Islet of Langerhans (tissue), 1 donor: Measurements from ENCODE around the gene LRCH3.
"Not testable (repeated sequence)": the region's sequence is repeated elsewhere in the genome, so short reads cannot be mapped to it uniquely, and the experiment has no call there.

Experiments used
- FAIRE-seq: peaks from one replicate; lab custom pipeline; 2011; peaks lifted over from hg19 to GRCh38; lab: Jason Lieb, UNC

The LRCH3 gene

DNA sequence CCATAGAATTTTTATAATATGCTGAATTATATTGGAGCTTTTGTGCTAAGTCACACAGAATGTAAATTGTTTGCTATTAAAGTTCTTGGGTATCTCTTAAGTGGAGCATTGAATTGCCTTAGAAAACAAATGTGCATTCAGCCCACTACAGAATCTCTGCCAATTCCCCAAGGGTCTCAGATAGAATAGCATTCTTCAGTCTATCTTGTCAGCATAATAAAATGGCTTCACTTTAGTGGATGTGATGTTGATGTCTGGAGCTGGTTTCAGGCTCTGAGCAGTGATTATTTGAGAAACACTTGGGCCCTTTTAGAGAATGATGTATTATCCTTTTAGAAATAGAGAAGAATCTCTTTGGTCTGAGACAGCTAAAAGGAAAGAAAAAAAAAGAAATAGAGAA, 45.2 kb downstream of the LRCH3 start:
- FAIRE-seq: no peak

DNA sequence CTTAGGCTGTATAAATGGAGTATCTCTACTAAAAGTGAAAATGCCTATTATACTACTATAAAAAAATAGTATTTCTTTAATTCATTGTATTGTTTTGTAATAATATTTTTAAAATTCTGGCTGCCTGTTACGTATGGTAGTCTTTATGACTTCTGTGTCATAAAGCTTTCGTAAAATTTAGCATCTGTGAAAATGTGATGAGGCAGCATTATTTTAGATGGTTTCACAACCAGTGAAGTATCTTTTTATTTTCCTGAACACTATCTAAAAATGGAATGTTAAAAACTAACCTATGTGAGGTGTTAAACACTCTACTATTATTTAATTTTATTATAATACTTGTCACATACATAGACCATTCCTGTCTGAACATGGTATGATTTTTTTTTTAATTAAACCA, 46.2 kb downstream of the LRCH3 start:
- no peak for FAIRE-seq

- FAIRE-seq: no peak
Observed at GRCh38 chr3:197841789-197842188, 50.7 kb downstream of the LRCH3 start.

GRCh38 chr3:197846491-197846890, 55.4 kb downstream of the LRCH3 start:
- FAIRE-seq: no peak

DNA sequence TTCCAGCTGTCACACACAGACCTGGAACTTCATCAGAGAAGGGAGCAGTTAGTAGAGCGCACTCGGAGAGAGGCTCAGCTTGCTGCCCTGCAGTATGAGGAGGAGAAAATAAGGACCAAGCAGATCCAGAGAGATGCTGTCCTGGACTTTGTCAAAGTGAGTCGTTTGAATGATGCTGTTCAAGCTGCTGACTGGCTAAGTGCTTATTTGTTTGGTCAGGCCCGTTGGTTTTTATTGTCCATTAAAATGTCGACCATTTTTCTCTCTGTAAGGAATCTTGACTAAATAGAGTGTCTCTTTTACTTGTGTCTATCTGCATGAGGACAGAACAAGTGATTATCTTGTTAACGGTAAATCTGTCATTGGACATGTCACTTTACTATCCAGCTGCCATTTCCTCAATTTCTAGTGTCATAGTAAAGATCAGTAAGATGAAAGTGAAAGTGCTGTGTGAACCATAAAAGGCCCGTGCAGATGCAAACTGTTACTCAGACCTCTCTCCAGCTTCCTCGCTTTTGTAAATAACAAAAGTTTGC, 56.9 kb downstream of the LRCH3 start:
- FAIRE-seq: no peak

DNA sequence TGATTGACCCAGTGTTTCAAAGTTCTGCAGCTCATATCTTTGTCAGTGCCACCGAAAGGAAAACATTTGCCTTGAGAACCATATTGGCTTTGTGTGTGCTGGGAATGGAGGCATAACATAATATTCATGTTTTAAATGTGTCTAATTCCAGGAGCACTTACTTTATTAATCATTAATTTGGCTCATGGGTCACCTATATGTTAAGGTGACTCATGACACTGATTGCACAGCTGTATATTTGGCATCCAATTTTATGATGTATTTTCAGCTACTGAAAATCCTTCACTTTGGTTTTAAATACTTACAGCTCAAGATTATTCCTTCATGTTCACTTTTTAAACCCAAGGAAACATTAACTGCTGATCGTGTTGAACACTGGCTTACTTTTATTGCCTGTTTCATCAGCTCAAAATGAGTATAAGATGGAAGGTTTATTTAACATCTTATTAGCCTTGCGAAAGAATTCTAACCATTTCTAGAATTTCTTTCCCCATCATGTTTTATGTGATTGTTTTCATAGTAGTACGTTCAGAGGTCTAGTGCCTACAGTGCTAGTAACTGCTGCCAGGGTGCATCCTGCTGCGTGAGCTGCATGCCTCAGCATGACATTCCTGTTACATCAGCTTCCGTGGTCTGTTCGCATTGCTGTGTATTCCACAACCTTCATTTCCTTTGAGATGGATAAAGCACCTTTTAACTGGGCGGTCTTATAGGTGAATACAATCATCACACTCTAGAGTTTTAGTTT, 63.7 kb downstream of the LRCH3 start:
- FAIRE-seq: no peak

- FAIRE-seq: no peak
Observed at GRCh38 chr3:197855571-197855970, 64.5 kb downstream of the LRCH3 start.

DNA sequence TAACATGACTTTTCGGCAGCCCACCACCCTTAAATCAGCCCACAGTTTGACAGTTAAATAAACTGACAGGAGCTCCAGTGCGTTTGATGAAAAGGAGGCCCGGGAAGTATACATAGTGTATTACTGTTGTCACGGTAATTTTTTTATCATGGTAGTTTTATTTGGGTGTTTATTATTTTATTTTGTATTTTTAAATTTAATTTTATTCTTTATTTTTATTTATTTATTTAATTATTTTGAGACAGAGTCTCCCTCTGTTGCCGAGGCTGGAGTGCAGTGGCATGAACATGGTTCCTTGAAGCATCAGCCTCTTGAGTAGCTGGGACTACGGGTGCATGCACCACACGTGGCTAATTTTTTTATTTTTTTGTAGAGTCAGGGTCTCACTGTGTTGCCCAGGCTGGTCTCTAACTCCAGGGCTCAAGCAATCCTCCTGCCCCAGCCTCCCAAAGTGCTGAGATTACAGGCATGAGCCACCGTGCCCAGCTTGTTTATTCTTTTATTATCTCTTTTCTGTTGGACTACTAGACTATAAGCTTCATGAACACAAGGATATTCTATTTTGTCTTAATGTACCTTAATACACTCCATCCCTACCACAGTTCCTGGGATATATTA, 65.3 kb downstream of the LRCH3 start:
- FAIRE-seq: no peak

DNA sequence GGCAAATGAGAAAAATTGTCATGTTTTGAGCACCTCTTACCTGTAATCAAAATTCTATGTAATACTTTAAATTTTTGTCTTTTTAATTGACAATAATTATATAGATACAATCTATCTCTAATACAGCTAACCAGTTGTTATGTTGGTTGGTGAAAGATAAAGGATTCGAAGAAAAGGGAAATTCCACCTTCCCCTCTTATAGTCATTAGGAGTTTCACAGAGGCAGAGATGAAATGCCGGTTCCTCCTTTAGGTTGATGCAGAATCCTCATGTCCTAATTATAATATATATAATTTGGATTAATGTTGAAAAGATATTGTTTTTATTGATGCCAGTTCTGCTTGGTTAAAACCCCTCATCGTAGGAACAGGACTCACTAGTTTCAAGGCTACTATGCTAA, 67.1 kb downstream of the LRCH3 start:
- FAIRE-seq: no peak

- FAIRE-seq: no peak
Observed at GRCh38 chr3:197858598-197858997, 67.5 kb downstream of the LRCH3 start.

- FAIRE-seq: no peak
Observed at GRCh38 chr3:197866035-197866434, 75.0 kb downstream of the LRCH3 start.

DNA sequence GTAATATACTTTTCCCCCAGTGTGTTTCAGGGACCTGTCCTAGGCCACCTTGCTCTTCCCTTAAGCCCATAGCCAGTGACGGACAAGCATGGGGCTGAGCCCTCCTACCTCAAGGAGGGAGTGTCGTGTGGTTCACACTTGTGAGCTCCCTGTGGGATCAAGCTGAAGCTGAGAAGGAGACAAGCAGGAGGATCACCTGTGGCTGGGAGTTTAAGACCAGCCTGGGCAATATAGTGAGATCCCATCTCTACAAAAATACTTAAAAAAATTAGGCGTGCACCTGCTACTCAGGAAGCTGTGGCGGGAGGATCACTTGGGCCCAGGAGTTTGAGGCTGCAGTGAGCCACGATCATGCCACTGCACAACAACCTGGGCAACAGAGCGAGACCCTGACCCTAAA, 82.3 kb downstream of the LRCH3 start:
- no peak for FAIRE-seq

DNA sequence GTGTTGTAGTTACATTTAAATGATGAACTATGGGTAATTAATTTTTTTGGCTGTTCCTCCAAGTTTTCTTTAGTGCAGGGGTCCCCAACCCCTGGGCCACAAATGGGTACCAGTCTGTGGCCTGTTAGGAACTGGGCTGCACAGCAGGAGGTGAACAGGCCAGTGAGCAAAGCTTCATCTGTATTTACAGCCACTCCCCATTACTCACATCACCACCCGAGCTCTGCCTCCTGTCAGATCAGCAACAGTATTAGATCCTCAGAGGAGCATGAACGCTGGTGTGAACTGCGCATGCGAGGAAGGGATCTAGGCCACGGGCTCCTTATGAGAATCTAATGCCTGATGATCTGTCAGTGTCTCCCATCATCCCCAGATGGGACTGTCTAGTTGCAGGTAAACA, 83.0 kb downstream of the LRCH3 start:
- no peak for FAIRE-seq

- FAIRE-seq: no peak
Observed at GRCh38 chr3:197874653-197875052, 83.6 kb downstream of the LRCH3 start.

GRCh38 chr3:197877902-197878301, 86.8 kb downstream of the LRCH3 start:
- no peak for FAIRE-seq

DNA sequence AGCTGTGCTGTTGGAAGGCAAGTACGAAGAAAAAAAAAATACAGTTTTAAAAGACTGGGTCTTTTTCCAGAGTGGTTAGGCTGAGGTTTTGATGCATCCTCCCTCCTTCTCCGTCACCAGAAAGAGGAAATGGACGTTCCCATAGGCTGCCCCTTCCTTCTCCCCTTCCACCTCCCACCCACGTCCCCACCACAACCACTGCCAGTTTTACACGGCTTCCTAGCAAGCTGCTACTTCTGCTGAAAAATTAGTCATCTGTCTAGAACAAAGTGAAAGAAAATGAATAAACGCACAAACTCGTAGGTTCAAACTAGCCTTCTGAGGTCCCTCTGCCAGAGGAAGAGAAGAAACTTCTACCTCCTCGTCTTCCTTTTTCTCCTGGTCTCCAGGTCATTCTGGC, 87.4 kb downstream of the LRCH3 start:
- FAIRE-seq: no peak

DNA sequence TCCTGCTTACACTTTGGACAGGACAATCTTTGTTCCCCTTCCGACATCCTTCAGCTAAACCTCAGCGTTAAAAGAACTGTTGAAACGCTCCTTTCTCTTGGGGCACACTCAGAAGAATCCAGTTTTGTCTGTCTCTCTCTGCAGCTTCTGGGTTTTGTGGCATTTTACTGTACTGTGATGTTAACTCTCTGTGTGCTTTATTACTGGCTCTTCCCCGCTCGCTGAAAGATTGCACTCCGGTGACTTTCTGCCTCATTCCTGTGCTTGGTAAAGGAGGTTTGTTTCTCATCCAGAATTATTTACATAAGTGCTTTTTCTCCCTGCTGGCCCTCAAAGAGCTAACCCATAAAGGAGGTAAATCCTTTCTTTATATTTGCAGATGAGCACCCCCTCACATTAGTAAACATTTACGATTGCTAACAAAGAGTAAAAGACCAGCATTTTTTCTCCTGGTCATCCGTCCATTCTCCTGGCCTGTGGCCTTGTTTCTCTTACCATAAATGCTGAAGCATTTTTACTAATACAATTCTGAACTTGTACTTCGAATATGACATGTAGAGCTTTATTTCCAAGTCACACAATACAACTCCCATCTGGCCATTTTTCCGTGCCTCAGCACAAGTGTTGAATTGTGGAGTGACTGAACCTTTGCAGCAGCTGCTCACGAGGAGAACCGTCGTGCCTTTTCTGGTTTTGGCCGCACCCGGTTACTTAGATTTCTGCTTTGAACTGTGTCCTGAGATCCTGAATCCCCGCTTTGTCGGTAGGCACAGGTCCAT, 89.6 kb downstream of the LRCH3 start:
- no peak for FAIRE-seq

GRCh38 chr3:197881270-197881969, 90.4 kb downstream of the LRCH3 start:
- no peak for FAIRE-seq

- FAIRE-seq: no peak
Observed at GRCh38 chr3:197881970-197882338, 90.9 kb downstream of the LRCH3 start.

- FAIRE-seq: peak; percentile 65
Observed at GRCh38 chr3:197882586-197882985, 91.5 kb downstream of the LRCH3 start.

DNA sequence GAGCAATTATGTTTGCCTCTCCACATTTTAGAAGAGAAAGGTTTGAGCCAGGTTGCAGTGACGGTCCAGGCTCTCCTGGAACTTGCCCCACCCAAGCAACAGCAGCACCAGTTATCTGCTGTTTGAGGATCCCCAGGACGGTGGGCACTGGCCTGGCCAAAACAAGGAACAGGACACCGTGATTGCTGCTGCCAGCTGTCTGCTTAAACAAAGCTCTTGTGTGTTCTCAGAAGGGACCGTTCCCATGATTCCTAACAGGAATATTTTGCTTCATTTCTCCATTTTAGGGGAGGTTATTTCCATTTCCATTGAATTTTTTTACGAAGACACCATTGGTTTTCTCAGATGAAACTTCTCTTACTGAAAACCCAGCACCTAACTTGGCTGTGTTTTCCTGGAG, 92.5 kb downstream of the LRCH3 start:
- no peak for FAIRE-seq

DNA sequence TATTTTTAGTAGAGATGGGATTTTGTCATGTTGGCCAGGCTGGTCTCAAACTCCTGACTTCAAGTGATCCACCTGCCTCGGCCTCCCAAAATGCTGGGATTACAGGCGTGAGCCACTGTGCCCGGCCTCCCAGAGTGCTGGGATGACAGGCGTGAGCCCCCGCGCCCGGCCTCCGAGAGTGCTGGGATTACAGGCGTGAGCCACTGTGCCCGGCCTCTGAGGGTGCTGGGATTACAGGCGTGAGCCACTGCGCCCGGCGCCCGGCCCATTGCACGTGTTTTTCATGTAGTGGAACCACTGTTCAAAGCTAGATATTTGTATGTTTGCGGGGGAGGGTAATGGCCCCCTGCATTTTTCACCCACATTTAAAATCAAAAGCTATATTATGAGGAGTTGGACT, 93.3 kb downstream of the LRCH3 start:
- not testable (repeated sequence) for FAIRE-seq

- FAIRE-seq: not testable (repeated sequence)
Observed at GRCh38 chr3:197886052-197886451, 95.0 kb downstream of the LRCH3 start.
